ENCODE results near the gene NMS.
"Not testable (repeated sequence)": the region's sequence is repeated elsewhere in the genome, so short reads cannot be mapped to it uniquely, and the experiment has no call there.

The NMS gene

DNA sequence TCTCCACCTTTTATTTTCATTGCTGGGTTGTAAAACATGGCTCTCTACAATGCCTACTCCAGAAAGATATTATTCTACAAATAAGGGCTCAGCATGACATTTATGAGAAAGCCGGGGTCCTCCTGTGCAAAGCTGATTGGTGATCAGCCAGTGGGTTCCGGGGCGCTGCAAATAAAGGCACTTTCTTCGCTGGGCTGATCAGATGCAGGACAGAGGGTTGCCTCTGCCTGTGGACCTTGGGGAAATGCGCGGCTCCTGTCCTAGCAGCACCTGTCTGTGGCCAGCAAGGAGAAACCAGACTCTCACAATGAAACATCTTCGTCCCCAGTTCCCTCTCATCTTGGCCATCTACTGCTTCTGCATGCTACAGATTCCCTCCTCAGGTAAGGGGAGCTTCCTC lies at the start of gene NMS:
TSS of gene NMS (plus strand) at position 301 of the 400 bp plus-strand sequence. CDS start at position 308, 7 bp downstream.
- DNase-seq: no peak

- DNase-seq: peak; percentile 34
These were observed 47.8 kb upstream of the NMS start for GRCh38 chr2:100422320-100423055.

- no peak for DNase-seq
These were observed 46.7 kb upstream of the NMS start for GRCh38 chr2:100423631-100424030.

- DNase-seq: no peak
These were observed 45.9 kb upstream of the NMS start for GRCh38 chr2:100424277-100424875.

DNA sequence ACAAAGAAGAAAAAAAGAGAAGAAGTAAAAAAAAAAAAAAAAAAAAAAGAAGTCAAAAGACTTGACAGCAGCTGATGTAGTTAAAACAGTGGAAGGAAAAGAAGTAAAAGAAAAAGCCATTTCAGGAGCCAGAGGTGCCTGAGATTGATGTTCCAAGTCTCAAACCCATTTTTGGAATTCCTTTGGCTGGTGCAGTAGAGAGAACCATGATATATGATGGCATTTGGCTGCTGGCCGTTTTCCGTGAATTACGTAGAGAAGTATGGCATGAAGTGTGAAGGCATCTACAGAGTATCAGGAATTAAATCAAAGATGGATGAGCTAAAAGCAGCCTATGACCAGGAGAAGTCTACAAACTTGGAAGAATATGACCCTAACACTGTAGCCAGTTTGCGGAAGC lies 45.2 kb upstream of the NMS start:
- DNase-seq: no peak

DNA sequence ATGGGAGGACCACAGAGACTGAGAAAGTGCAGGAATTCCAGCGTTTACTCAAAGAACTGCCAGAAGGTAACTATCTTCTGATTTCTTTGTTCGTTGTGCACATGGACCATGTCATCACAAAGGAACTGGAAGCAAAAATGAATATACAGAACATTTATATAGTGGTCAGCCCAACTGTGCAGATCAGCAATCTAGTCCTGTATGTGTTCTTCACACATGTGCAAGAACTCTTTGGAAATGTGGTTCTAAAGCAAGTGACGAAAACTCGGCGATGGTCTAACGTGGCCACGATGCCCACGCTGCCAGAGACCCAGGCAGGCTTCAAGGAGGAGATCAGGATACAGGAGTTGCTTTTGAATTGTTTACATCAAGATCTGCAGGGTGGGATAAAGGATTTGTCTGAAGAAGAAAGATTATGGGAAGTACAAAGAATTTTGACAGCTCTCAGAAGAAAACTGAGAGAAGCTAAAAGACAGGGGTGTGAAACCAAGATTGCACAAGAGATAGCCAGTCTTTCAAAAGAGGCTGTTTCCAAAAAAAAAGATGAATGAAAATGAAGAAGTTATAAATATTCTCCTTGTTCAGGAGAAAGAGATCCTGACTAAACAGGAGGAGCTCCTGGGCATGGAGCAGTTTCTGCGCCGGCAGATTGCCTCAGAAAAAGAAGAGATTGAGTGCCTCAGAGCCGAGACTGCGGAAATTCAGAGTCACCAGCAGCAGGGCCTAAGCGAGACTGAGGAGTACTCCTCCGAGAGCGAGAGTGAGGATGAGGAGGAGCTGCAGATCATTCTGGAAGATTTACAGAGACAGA lies 44.5 kb upstream of the NMS start:
- peak; percentile 56 for DNase-seq

GRCh38 chr2:100426384-100426720 lies 43.9 kb upstream of the NMS start:
- DNase-seq: no peak

- DNase-seq: no peak
These were observed 43.2 kb upstream of the NMS start for GRCh38 chr2:100427111-100427510.

- DNase-seq: peak; percentile 69
These were observed 42.5 kb upstream of the NMS start for GRCh38 chr2:100427627-100428258.

- no peak for DNase-seq
These were observed 40.6 kb upstream of the NMS start for GRCh38 chr2:100429726-100430125.

DNA sequence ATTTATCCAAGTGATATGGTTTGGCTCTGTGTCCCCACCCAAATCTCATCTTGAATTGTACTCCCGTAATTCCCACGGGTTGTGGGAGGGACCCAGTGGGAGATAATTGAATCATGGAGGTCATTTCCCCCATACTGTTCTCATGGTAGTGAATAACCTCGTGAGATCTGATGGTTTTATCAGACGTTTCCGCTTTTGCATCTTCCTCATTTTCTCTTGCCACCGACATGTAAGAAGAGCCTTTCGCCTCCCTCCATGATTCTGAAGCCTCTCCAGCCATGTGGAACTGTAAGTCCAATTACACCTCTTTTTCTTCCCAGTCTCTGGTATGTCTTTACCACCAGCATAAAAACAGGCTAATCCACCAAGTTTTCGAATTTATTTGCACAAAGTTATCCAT lies 32.5 kb upstream of the NMS start:
- DNase-seq: no peak

- no peak for DNase-seq
These were observed 23.6 kb upstream of the NMS start for GRCh38 chr2:100446696-100447095.

GRCh38 chr2:100451092-100451491 lies 19.2 kb upstream of the NMS start:
- DNase-seq: peak; percentile 24

GRCh38 chr2:100451734-100452133 lies 18.5 kb upstream of the NMS start:
- no peak for DNase-seq

- no peak for DNase-seq
These were observed 16.4 kb upstream of the NMS start for GRCh38 chr2:100453853-100454252.

GRCh38 chr2:100456357-100456756 lies 13.9 kb upstream of the NMS start:
- not testable (repeated sequence) for DNase-seq

- peak; percentile 24 for DNase-seq
These were observed 9.3 kb upstream of the NMS start for GRCh38 chr2:100460904-100461530.

- no peak for DNase-seq
These were observed 724 bp downstream of the NMS start for GRCh38 chr2:100470898-100471514.

DNA sequence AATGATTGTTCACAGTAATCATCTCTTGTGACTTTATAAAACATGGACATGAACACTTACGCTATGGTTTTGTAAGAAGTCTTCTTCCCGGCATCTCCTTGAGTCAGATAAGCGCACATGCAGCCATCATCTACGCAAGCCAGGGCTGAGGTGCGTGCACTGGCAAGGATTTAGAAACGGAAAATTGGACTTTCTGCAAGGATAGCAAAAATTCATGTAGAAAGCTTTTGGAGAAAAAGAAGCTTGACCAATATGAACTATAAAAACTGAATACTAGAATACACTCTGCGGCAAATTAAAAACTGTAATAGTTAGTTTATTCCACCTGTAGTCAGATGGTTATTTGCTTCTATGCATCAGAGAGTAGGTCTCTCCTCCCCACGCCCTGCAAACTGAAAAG lies 6.3 kb downstream of the NMS start:
- DNase-seq: no peak

- DNase-seq: no peak
These were observed 12.5 kb downstream of the NMS start for GRCh38 chr2:100482741-100483140.

- DNase-seq: no peak
These were observed 13.6 kb downstream of the NMS start for GRCh38 chr2:100483895-100484294.

DNA sequence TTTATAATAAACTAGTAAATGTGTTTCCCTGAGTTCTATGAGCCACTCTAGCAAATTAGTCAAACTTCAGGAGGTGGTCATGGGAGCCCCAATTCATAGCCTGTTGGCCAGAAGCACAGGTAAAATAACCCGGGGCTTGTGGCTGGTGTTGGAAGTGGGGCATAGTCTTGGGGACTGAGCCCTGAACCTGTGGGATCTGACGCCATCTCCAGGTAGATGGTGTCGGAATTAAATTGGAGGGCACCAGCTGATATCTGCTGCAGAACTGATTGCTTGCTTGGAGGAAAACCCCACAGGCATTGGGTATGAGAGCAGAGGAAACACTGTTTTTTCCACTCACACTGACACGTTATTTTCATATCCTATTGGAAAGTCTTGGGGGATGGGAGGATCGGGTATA lies 14.1 kb downstream of the NMS start:
- no peak for DNase-seq

DNA sequence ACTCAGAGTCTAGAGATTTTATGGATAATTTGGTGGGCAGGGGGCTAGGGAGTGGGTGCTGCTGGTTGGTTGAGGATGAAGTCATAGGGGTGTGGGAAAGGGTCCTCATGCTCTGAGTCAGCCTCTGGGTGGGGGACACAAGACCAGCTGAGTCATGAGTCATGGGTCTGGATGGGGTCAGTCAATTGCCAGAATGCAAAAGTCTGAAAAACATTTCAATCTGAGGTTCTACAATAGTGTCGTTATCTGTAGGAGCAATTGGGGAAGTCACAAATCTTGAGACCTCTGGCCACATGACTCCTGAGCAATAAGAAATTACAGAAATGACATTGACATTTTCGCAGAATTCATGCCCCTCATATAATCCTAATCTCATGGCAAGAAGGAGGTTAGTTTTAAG lies 15.1 kb downstream of the NMS start:
- peak; percentile 13 for DNase-seq
